ENCODE results near the gene C1orf50.

DNA sequence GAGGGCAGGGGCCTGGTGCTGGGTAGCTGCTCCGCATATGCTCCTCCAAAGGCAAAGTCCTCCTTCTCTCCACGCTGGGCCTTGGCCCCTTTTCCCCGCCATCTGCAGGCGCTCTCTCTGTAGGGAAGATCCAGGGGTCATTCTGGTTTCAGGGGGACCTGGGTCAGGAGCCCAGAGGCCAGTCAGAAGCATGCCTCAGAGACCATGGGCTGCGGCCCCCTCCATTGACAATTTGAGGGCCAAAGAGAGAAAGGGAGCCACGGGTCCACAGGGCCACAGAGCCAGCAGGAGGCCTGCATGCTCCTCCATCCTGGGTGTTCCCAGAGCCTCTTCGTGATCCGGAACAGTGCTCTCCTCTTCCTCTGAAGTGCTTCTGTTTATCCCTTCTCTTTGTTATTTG is 24.9 kb upstream of the C1orf50 start:
- TF ChIP-seq EZH2phosphoT487 (IDR thresholded peaks at IDR 0.05; ENCODE audit: borderline replicate concordance, low read length) (no peak), EZH2 (IDR thresholded peaks at IDR 0.05; ENCODE audit: low read length, unreplicated experiment) (no peak)
- TF ChIP-seq, protein P1, sequence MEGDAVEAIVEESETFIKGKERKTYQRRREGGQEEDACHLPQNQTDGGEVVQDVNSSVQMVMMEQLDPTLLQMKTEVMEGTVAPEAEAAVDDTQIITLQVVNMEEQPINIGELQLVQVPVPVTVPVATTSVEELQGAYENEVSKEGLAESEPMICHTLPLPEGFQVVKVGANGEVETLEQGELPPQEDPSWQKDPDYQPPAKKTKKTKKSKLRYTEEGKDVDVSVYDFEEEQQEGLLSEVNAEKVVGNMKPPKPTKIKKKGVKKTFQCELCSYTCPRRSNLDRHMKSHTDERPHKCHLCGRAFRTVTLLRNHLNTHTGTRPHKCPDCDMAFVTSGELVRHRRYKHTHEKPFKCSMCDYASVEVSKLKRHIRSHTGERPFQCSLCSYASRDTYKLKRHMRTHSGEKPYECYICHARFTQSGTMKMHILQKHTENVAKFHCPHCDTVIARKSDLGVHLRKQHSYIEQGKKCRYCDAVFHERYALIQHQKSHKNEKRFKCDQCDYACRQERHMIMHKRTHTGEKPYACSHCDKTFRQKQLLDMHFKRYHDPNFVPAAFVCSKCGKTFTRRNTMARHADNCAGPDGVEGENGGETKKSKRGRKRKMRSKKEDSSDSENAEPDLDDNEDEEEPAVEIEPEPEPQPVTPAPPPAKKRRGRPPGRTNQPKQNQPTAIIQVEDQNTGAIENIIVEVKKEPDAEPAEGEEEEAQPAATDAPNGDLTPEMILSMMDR (conservative IDR thresholded peaks at IDR 0.05; ENCODE audit: low read depth, low read length) = no peak

Measured in PC-3 (cell line).